ENCODE measurements around the gene CCR6. TPM values are rescaled to one million over a fixed set of nuclear protein-coding genes. Genes with fewer than 3 reads are reported as not detected.

Gene CCR6
- total RNA-seq, 1 experiment from 2014 or later: not detected

- no peak overlapping the region for H4K91ac ChIP-seq (ENCODE audit: insufficient read length, low read depth, low read length)
- Mint-ChIP-seq H3K27me3 (ENCODE audit: low read depth) (peaks cover 11% of the 10 kb centered on the region), H3K27ac (no peak overlapping the region), H3K9me3 (peaks cover 0 to 3% of the 10 kb centered on the region in 2 experiments; a peak in 1 of 5 replicates), H3K36me3 (ENCODE audit: insufficient read depth in 1 of 3, low read depth in 3 of 3) (no peaks in the 10 kb centered on the region; a peak in 1 of 7 replicates), H3K4me3 (no peak overlapping the region), H3K4me1 (peaks cover 6 to 17% of the 10 kb centered on the region in 2 experiments)
- H3T11ph ChIP-seq (ENCODE audit: low read length): no peak overlapping the region
- no peak overlapping the region for H4K5ac ChIP-seq (ENCODE audit: insufficient read length, low read depth, low read length)
- H3K18ac ChIP-seq (ENCODE audit: insufficient read length, low read depth, low read length): no peak overlapping the region
- H3K23me2 ChIP-seq (ENCODE audit: insufficient read length, low read depth, low read length, poor library complexity, severe bottlenecking): no peaks in the 10 kb centered on the region
- H3K56ac ChIP-seq (ENCODE audit: insufficient read length, low read depth, low read length): no peak overlapping the region
- no peaks in the 10 kb centered on the region for H3K27me3 ChIP-seq (ENCODE audit: insufficient read depth, low read length)
- no peak overlapping the region for H3K23ac ChIP-seq (ENCODE audit: insufficient read length, low read depth, low read length)
- H3K79me1 ChIP-seq (ENCODE audit: insufficient read depth, low read depth, low read length, poor library complexity, severe bottlenecking): no peaks in the 10 kb centered on the region
- H4K8ac ChIP-seq (replicated peaks; ENCODE audit: insufficient read length, low read depth, low read length): no peak overlapping the region
- no peak overlapping the region for H3K9ac ChIP-seq (ENCODE audit: extremely low read depth, insufficient read length, low read length)
- H2BK12ac ChIP-seq (ENCODE audit: insufficient read length, low read depth, low read length): no peak overlapping the region
- TF ChIP-seq CTCF (conservative IDR thresholded peaks at IDR 0.05): no peak
- no peak overlapping the region for H3K14ac ChIP-seq (ENCODE audit: insufficient read depth, low read length)
- H3K4me2 ChIP-seq (ENCODE audit: insufficient read depth, insufficient read length, low read length): no peak overlapping the region
- no peak overlapping the region for H2BK20ac ChIP-seq (ENCODE audit: low read depth, low read length, poor library complexity, severe bottlenecking)
- H3K9me3 ChIP-seq (ENCODE audit: control insufficient read depth, low read depth, low read length): no peaks in the 10 kb centered on the region
- H2BK120ac ChIP-seq (ENCODE audit: low read depth, low read length, poor library complexity, severe bottlenecking): no peak overlapping the region
- no peak overlapping the region for H2BK5ac ChIP-seq (ENCODE audit: insufficient read length, low read length)
- no CpG with 5 or more reads among the region's 3 CpGs for WGBS (ENCODE audit: extremely low coverage, insufficient read length, low lambda C conversion rate)
- DNase-seq: no peak
- H2AFZ ChIP-seq (ENCODE audit: low read length): no peak overlapping the region
- no peak overlapping the region for H3K4ac ChIP-seq (ENCODE audit: low read depth, low read length)
- no peak overlapping the region for H2AK5ac ChIP-seq (ENCODE audit: insufficient read length, low read length)
- no peak overlapping the region for H3K27ac ChIP-seq (ENCODE audit: insufficient read length, low read depth, low read length)
- no peaks in the 10 kb centered on the region for H3K79me2 ChIP-seq (ENCODE audit: insufficient read depth, low read length)
- H4K20me1 ChIP-seq (ENCODE audit: control insufficient read depth, insufficient read depth, insufficient read length): no peaks in the 10 kb centered on the region
- H2BK15ac ChIP-seq (ENCODE audit: low read depth, low read length): no peak overlapping the region
- H3K4me1 ChIP-seq (ENCODE audit: insufficient read depth, low read length): no peaks in the 10 kb centered on the region
Measured at GRCh38 chr6:167125855-167126349, 3.0 kb downstream of the CCR6 start.
